GM10248 (cell line): Measurements from ENCODE around the gene PHF20.

Experiments
- CTCF ChIA-PET: fragments of 300-600 bp; sonication (Branson Sonifier 250); formaldehyde crosslinking; extraction: SDS; loops from one replicate; lab custom pipeline; 2021; ENCODE audit warnings: antibody characterized with exemption; lab: Yijun Ruan, JAX
- POLR2A ChIA-PET: fragments of 350-650 bp; sonication (Branson Sonifier 250); formaldehyde crosslinking; extraction: SDS; loops from one replicate; lab custom pipeline; 2020; ENCODE audit warnings: antibody characterized with exemption; lab: Yijun Ruan, JAX
- DNase-seq: peaks from one replicate; pipeline ENCODE4 v3.0.0; 2012; ENCODE audit errors: extremely low spot score
- CTCF ChIP-seq: IDR thresholded peaks from 2 replicates; pipeline ENCODE4 v1.5.1; 2012; ENCODE audit warnings: mild to moderate bottlenecking, low read depth; ENCODE audit errors: extremely low read depth, missing control alignments, control extremely low read depth

The PHF20 gene

GRCh38 chr20:35866418-35867202 lies 94.8 kb downstream of the PHF20 start:
- no peak for TF ChIP-seq CTCF
- DNase-seq = no peak
- ChIA-PET CTCF (interaction anchor here (1.1 to 1.5 kb wide), 3 partner anchors 12 to 20 kb away, joined by 3 to 5 read pairs (median 3); no protein-coding TSS in a partner anchor), POLR2A (no interaction called here)

GRCh38 chr20:35870541-35871258 lies 98.9 kb downstream of the PHF20 start:
- TF ChIP-seq CTCF = no peak
- POLR2A ChIA-PET = interaction anchor here (0.5 kb wide), 1 partner anchor 127 kb away, joined by 3 read pairs; no protein-coding TSS in a partner anchor
- CTCF ChIA-PET = no interaction called here
- DNase-seq = no peak

GRCh38 chr20:35871259-35871771 lies 99.5 kb downstream of the PHF20 start:
- no peak for DNase-seq
- POLR2A ChIA-PET = interaction anchor here (0.5 kb wide), 1 partner anchor 127 kb away, joined by 3 read pairs; no protein-coding TSS in a partner anchor
- no peak for TF ChIP-seq CTCF
- CTCF ChIA-PET = no interaction called here

- TF ChIP-seq CTCF = no peak
- ChIA-PET CTCF (interaction anchor here (1.3 to 2.8 kb wide), 3 partner anchors 8 to 412 kb away, joined by 4 to 12 read pairs (median 7); no protein-coding TSS in a partner anchor), POLR2A (no interaction called here)
- no peak for DNase-seq
Measured at GRCh38 chr20:35876033-35876320, 104.2 kb downstream of the PHF20 start.

GRCh38 chr20:35877611-35878010 lies 105.8 kb downstream of the PHF20 start:
- DNase-seq = no peak
- CTCF ChIA-PET = no interaction called here
- no peak for TF ChIP-seq CTCF
- POLR2A ChIA-PET = no interaction called here

- POLR2A ChIA-PET = no interaction called here
- TF ChIP-seq CTCF = no peak
- DNase-seq = no peak
- CTCF ChIA-PET = no interaction called here
Measured at GRCh38 chr20:35878113-35878625, 106.4 kb downstream of the PHF20 start.
